ENCODE measurements around the gene CMSS1. TPM values are rescaled to one million over a fixed set of nuclear protein-coding genes. Genes with fewer than 3 reads are reported as not detected.

The CMSS1 gene
- polyA plus RNA-seq, 1 donor from 2014 or later: 31.8 TPM

DNA sequence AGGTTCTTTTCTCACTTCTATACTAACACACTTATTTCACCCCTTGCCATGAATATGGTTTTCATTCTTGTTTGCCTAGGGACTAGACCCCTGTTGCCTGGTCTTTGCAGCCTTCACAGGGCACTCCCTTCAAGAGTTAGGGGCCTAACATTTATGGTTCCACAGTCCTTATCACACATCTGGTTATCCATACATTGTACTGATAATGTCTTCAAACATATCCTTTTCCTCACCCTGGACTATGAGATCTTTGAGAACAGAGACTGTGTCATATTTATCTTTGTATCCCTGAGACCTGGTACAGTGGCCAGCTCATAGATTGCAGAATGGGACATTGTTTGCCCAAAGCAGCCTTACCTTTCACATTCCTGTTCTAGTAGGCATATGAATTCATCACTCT lies 106.2 kb downstream of the CMSS1 start:
- H2AFZ ChIP-seq (ENCODE audit: low read depth, low read length): no peak overlapping the region
- H3K36me3 ChIP-seq (ENCODE audit: insufficient read depth, low read length): no peaks in the 10 kb centered on the region
- H3K9ac ChIP-seq (ENCODE audit: low read length): no peak overlapping the region
- no peak overlapping the region for H3K4me3 ChIP-seq (ENCODE audit: low read length)
- H3K9me2 ChIP-seq (ENCODE audit: insufficient read depth, low read length): no peaks in the 10 kb centered on the region
- H3K27me3 ChIP-seq (ENCODE audit: insufficient read depth, low read depth, low read length): no peaks in the 10 kb centered on the region
- no peaks in the 10 kb centered on the region for H3F3A ChIP-seq (ENCODE audit: insufficient read depth, low read length, poor library complexity, severe bottlenecking)
- H3K4me2 ChIP-seq (ENCODE audit: low read length): no peak overlapping the region
- TF ChIP-seq EP300 (conservative IDR thresholded peaks at IDR 0.05; ENCODE audit: poor library complexity, severe bottlenecking): no peak
- no peak for TF ChIP-seq EZH2 (IDR thresholded peaks at IDR 0.05; ENCODE audit: borderline replicate concordance, insufficient read depth, low read length, poor library complexity, severe bottlenecking)
- no peak for TF ChIP-seq TAF1 (IDR thresholded peaks at IDR 0.05; ENCODE audit: low read depth)
- TF ChIP-seq RAD21 (conservative IDR thresholded peaks at IDR 0.05): no peak
- TF ChIP-seq, protein P1, sequence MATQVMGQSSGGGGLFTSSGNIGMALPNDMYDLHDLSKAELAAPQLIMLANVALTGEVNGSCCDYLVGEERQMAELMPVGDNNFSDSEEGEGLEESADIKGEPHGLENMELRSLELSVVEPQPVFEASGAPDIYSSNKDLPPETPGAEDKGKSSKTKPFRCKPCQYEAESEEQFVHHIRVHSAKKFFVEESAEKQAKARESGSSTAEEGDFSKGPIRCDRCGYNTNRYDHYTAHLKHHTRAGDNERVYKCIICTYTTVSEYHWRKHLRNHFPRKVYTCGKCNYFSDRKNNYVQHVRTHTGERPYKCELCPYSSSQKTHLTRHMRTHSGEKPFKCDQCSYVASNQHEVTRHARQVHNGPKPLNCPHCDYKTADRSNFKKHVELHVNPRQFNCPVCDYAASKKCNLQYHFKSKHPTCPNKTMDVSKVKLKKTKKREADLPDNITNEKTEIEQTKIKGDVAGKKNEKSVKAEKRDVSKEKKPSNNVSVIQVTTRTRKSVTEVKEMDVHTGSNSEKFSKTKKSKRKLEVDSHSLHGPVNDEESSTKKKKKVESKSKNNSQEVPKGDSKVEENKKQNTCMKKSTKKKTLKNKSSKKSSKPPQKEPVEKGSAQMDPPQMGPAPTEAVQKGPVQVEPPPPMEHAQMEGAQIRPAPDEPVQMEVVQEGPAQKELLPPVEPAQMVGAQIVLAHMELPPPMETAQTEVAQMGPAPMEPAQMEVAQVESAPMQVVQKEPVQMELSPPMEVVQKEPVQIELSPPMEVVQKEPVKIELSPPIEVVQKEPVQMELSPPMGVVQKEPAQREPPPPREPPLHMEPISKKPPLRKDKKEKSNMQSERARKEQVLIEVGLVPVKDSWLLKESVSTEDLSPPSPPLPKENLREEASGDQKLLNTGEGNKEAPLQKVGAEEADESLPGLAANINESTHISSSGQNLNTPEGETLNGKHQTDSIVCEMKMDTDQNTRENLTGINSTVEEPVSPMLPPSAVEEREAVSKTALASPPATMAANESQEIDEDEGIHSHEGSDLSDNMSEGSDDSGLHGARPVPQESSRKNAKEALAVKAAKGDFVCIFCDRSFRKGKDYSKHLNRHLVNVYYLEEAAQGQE (IDR thresholded peaks at IDR 0.05; ENCODE audit: borderline replicate concordance): no peak
- no peak for TF ChIP-seq POLR2AphosphoS5 (IDR thresholded peaks at IDR 0.05)
- TF ChIP-seq MXI1 (conservative IDR thresholded peaks at IDR 0.05; ENCODE audit: poor library complexity, severe bottlenecking): no peak
- TF ChIP-seq, protein P2, sequence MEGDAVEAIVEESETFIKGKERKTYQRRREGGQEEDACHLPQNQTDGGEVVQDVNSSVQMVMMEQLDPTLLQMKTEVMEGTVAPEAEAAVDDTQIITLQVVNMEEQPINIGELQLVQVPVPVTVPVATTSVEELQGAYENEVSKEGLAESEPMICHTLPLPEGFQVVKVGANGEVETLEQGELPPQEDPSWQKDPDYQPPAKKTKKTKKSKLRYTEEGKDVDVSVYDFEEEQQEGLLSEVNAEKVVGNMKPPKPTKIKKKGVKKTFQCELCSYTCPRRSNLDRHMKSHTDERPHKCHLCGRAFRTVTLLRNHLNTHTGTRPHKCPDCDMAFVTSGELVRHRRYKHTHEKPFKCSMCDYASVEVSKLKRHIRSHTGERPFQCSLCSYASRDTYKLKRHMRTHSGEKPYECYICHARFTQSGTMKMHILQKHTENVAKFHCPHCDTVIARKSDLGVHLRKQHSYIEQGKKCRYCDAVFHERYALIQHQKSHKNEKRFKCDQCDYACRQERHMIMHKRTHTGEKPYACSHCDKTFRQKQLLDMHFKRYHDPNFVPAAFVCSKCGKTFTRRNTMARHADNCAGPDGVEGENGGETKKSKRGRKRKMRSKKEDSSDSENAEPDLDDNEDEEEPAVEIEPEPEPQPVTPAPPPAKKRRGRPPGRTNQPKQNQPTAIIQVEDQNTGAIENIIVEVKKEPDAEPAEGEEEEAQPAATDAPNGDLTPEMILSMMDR (IDR thresholded peaks at IDR 0.05; ENCODE audit: poor library complexity, severe bottlenecking): no peak
- TF ChIP-seq SMC3 (conservative IDR thresholded peaks at IDR 0.05; ENCODE audit: poor library complexity): no peak
- no peak overlapping the region for H3K27ac ChIP-seq (ENCODE audit: low read length)
- no peaks in the 10 kb centered on the region for H4K20me1 ChIP-seq (ENCODE audit: insufficient read depth)
- H3K9me3 ChIP-seq (ENCODE audit: low read length): no peaks in the 10 kb centered on the region
- H3K79me2 ChIP-seq (replicated peaks; ENCODE audit: insufficient read depth, low read length): no peaks in the 10 kb centered on the region

GRCh38 chr3:99925584-99926230 lies 108.0 kb downstream of the CMSS1 start:
- Histone ChIP-seq H4K20me1 (ENCODE audit: insufficient read depth) (no peaks in the 10 kb centered on the region), H3K27me3 (ENCODE audit: insufficient read depth, low read depth, low read length) (no peaks in the 10 kb centered on the region), H3K4me2 (ENCODE audit: low read length) (no peak overlapping the region), H3K4me3 (ENCODE audit: low read length) (no peak overlapping the region), H3K79me2 (replicated peaks; ENCODE audit: insufficient read depth, low read length) (no peaks in the 10 kb centered on the region), H3K9me2 (ENCODE audit: insufficient read depth, low read length) (no peaks in the 10 kb centered on the region), H3K27ac (ENCODE audit: low read length) (no peak overlapping the region), H3F3A (ENCODE audit: insufficient read depth, low read length, poor library complexity, severe bottlenecking) (no peaks in the 10 kb centered on the region), H3K36me3 (ENCODE audit: insufficient read depth, low read length) (no peaks in the 10 kb centered on the region), H2AFZ (ENCODE audit: low read depth, low read length) (no peak overlapping the region), H3K9me3 (ENCODE audit: low read length) (no peaks in the 10 kb centered on the region), H3K9ac (ENCODE audit: low read length) (no peak overlapping the region)
- TF ChIP-seq, protein P2 (IDR thresholded peaks at IDR 0.05; ENCODE audit: poor library complexity, severe bottlenecking): no peak
- TF ChIP-seq EP300 (conservative IDR thresholded peaks at IDR 0.05; ENCODE audit: poor library complexity, severe bottlenecking) (no peak), SMC3 (conservative IDR thresholded peaks at IDR 0.05; ENCODE audit: poor library complexity) (no peak), MXI1 (conservative IDR thresholded peaks at IDR 0.05; ENCODE audit: poor library complexity, severe bottlenecking) (no peak), POLR2AphosphoS5 (IDR thresholded peaks at IDR 0.05) (no peak), TAF1 (IDR thresholded peaks at IDR 0.05; ENCODE audit: low read depth) (no peak), EZH2 (IDR thresholded peaks at IDR 0.05; ENCODE audit: borderline replicate concordance, insufficient read depth, low read length, poor library complexity, severe bottlenecking) (no peak), RAD21 (conservative IDR thresholded peaks at IDR 0.05) (no peak)
- TF ChIP-seq, protein P1 (IDR thresholded peaks at IDR 0.05; ENCODE audit: borderline replicate concordance): no peak
